Parathyroid adenoma (tissue), 2 donors: Measurements from ENCODE around the gene RFX2.

Source experiments
- H2AFZ ChIP-seq: fragments of 300-600 bp; sonication (generic); one replicate; pipeline ENCODE4 v1.7.0; 2017; ENCODE audit warnings: antibody characterized with exemption, mild to moderate bottlenecking
- H3K27ac ChIP-seq: fragments of 300-600 bp; sonication (generic); one replicate; pipeline ENCODE4 v1.7.0; 2017
- H3K27me3 ChIP-seq: fragments of 300-600 bp; sonication (generic); one replicate; pipeline ENCODE4 v1.7.0; 2017; ENCODE audit warnings: low read length; ENCODE audit not compliant: control insufficient read depth, insufficient read depth
- H3K36me3 ChIP-seq: fragments of 300-600 bp; sonication (generic); one replicate; pipeline ENCODE4 v1.7.0; 2017; ENCODE audit warnings: low read length; ENCODE audit not compliant: control insufficient read depth, insufficient read depth
- H3K4me1 ChIP-seq: fragments of 300-600 bp; sonication (generic); one replicate; pipeline ENCODE4 v1.7.0; 2017; ENCODE audit warnings: control low read depth
- H3K4me2 ChIP-seq: fragments of 300-600 bp; sonication (generic); one replicate; pipeline ENCODE4 v1.7.0; 2017; ENCODE audit warnings: low read length
- H3K4me3 ChIP-seq: fragments of 300-600 bp; sonication (generic); one replicate; pipeline ENCODE4 v1.7.0; 2017; ENCODE audit warnings: low read depth, low read length
- H3K79me2 ChIP-seq: fragments of 300-600 bp; sonication (generic); one replicate; pipeline ENCODE4 v1.7.0; 2017; ENCODE audit warnings: control low read depth
- H3K9ac ChIP-seq: fragments of 300-600 bp; sonication (generic); one replicate; pipeline ENCODE4 v1.7.0; 2017; ENCODE audit warnings: mild to moderate bottlenecking
- H3K9me3 ChIP-seq: fragments of 300-600 bp; sonication (generic); one replicate; pipeline ENCODE4 v1.7.0; 2017; ENCODE audit warnings: low read length; ENCODE audit not compliant: control insufficient read depth
- TF ChIP-seq, protein P1 (sequence below): fragments of 300-600 bp; sonication (generic); IDR thresholded peaks from one replicate; pipeline ENCODE4 v1.7.0; 2017; ENCODE audit warnings: antibody characterized with exemption, mild to moderate bottlenecking
- donor health status: primary hyperparathyroidism.

The RFX2 gene

DNA sequence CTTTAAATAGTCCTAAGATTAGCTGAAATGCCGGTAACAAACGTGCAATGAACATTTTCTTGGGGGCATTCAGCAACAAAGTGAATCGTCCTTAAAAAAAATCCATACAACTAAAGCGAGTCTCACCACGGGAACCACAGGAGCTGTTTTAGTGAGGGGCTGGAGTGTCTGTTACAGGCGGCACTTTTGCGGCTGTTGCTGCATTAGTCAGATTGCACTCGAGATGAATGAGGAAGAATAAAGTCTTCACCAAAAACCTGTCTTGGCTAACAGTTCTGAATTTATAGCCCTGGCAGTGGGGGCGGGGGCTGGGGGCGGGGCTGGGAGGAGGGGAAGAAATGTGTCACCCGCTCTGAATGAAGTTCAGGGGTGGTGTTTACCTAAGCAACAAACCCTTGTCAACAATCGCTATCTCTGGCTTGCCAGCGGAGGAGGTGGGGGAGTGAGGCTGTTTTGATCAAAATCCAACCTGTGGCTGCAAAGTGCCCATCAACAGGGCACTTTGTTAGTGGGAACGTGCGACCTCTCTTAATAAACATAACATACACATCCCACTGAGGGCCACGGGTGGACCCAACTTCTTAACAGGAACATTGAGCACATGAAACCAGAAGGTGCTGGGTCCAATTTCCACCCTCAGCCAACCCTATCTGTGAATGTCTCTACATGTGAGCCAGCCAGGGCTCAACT lies 44.5 kb downstream of the RFX2 start:
- H3K9ac ChIP-seq, result no peak overlapping the region
- H3K27me3 ChIP-seq, result no peaks in the 10 kb centered on the region
- peaks cover 5% of the 10 kb centered on the region for H3K4me1 ChIP-seq
- H3K36me3 ChIP-seq, result no peaks in the 10 kb centered on the region
- H3K27ac ChIP-seq, result peak overlapping the region; percentile 52
- no peak overlapping the region for H3K4me3 ChIP-seq
- H2AFZ ChIP-seq, result no peak overlapping the region
- H3K79me2 ChIP-seq, result peaks cover 14% of the 10 kb centered on the region
- H3K4me2 ChIP-seq, result no peak overlapping the region
- TF ChIP-seq, protein P1, sequence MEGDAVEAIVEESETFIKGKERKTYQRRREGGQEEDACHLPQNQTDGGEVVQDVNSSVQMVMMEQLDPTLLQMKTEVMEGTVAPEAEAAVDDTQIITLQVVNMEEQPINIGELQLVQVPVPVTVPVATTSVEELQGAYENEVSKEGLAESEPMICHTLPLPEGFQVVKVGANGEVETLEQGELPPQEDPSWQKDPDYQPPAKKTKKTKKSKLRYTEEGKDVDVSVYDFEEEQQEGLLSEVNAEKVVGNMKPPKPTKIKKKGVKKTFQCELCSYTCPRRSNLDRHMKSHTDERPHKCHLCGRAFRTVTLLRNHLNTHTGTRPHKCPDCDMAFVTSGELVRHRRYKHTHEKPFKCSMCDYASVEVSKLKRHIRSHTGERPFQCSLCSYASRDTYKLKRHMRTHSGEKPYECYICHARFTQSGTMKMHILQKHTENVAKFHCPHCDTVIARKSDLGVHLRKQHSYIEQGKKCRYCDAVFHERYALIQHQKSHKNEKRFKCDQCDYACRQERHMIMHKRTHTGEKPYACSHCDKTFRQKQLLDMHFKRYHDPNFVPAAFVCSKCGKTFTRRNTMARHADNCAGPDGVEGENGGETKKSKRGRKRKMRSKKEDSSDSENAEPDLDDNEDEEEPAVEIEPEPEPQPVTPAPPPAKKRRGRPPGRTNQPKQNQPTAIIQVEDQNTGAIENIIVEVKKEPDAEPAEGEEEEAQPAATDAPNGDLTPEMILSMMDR, result no peak
- H3K9me3 ChIP-seq, result no peaks in the 10 kb centered on the region

DNA sequence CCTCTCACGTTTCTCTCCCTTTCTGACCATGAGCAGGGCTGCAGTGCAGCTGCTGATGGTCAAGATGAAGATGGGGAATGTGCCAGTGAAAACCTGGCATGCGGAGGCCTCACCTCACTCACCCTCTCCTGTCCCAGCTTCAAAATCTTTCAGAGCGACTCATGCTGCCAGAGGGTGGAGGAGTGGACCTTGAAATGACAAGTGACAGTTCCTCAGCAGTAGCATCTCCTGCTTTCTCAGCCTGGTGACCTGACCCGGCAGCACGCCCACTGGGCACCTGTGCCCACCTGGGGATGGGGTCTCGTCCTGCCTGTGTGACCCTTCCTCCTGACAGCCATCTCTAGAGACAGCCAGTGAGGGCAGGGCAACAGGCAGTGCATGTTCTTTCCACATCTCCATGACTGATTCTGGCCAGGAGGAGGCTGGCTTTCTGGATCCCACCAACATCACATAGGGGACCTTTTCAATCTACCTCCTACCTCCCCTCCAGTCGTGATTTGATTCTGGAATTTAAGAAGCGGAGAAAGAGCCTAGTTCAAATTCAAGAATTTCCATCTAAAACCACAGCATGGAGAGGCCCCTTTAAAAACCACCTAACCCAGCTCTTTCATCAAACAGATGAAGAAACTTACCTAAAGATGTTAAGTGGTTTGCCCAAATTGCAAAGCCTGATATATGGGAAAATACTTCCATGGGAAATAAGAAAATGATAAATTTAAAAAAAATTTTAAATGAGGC lies 45.8 kb downstream of the RFX2 start:
- H3K27ac ChIP-seq, result no peak overlapping the region
- no peak overlapping the region for H3K9ac ChIP-seq
- H3K4me1 ChIP-seq, result peaks cover 6% of the 10 kb centered on the region
- TF ChIP-seq, protein P1, result no peak
- no peak overlapping the region for H3K4me2 ChIP-seq
- no peaks in the 10 kb centered on the region for H3K27me3 ChIP-seq
- H3K9me3 ChIP-seq, result no peaks in the 10 kb centered on the region
- no peaks in the 10 kb centered on the region for H3K36me3 ChIP-seq
- H2AFZ ChIP-seq, result no peak overlapping the region
- no peak overlapping the region for H3K4me3 ChIP-seq
- H3K79me2 ChIP-seq, result peaks cover 14% of the 10 kb centered on the region

DNA sequence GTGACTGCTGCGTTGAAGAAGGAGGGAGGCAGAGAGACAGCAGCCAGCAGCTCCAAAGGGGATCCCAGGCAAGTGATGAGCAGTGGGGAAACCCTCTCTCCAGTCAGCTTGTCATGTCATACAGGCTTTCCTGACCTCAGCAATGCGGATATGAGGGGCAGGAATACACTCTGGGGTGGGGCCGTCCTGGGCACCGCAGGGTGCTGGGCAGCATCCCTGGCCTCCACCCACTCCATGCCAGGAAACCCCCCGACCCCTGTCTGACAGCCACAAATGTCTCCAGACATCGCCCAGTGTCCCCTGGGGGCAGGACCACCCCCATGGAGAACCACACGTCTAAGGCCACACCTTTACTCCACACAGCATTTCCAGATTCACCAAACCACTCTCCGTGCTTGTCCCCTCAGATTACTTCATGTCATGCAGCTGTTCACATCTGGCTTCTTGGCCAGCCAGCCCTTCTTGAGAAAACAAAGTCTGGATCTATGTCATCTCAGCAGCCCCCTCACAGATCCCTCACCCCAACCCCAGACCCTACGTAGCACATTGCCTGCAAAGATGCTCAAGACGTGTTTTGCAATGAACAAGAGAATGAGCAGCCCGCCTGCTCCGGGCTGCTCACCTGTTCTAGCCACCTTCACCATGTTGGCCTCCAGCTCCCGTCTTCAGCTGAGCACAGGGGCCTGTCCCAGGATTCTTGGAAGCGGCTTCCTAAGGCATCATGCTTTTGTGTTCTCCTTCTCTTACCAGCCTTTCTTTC lies 46.5 kb downstream of the RFX2 start:
- peaks cover 14% of the 10 kb centered on the region for H3K79me2 ChIP-seq
- TF ChIP-seq, protein P1, result no peak
- H3K9me3 ChIP-seq, result no peaks in the 10 kb centered on the region
- H3K27me3 ChIP-seq, result no peaks in the 10 kb centered on the region
- H3K4me2 ChIP-seq, result no peak overlapping the region
- no peak overlapping the region for H2AFZ ChIP-seq
- H3K4me1 ChIP-seq, result peaks cover 6% of the 10 kb centered on the region
- H3K27ac ChIP-seq, result no peak overlapping the region
- H3K4me3 ChIP-seq, result no peak overlapping the region
- no peaks in the 10 kb centered on the region for H3K36me3 ChIP-seq
- no peak overlapping the region for H3K9ac ChIP-seq

DNA sequence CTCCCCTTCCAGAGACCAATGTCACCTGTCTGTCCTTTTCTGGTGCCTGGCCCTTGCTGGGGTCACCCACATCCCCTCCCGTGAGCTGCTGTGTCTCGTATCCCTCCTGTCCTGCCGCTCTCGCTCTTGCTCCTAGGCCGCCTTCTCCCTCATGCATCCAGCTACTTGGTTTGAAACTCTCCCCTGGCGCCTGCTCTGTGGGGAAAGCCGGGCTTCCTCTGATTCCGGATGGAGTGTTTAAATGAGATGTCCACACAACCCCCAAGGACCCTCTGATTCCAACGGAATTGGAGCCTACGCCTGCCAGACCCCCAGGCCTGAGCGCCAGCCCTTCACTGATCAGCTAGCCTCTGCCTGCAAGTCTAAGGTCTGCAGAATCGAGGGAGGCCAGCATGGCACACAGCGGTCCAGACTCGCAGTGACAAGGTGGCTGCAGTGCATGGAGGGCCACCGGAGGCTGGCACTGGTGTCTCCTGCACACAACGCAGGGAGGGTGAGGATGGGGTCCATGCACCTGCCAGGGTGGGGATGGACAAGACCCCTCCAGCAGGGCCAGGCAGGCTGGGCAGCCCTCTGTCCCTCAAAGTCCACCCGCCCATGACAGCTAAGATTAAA lies 47.2 kb downstream of the RFX2 start:
- Histone ChIP-seq H2AFZ (no peak overlapping the region), H3K9me3 (no peaks in the 10 kb centered on the region), H3K4me2 (no peak overlapping the region), H3K4me1 (peaks cover 6% of the 10 kb centered on the region), H3K9ac (no peak overlapping the region), H3K27ac (no peak overlapping the region), H3K79me2 (peaks cover 14% of the 10 kb centered on the region), H3K4me3 (no peak overlapping the region), H3K27me3 (no peaks in the 10 kb centered on the region), H3K36me3 (no peaks in the 10 kb centered on the region)
- TF ChIP-seq, protein P1, result no peak
